Endothelial cell of umbilical vein (primary cell): ENCODE measurements around the gene SCAANT1.

Source experiments
- CTCF ChIP-seq, 2 donors: IDR thresholded peaks; 1 replicate in 1 of 2; 2 replicates in 1 of 2; pipeline ENCODE4 v1.5.1; 2011; ENCODE audit warnings: low read length in 2 of 2, mild to moderate bottlenecking in 2 of 2, moderate library complexity in 2 of 2, control low read depth in 1 of 2, inconsistent platforms in 1 of 2, low read depth in 1 of 2; ENCODE audit not compliant: insufficient read depth in 1 of 2; ENCODE audit errors: extremely low read depth in 1 of 2
- EZH2 ChIP-seq: IDR thresholded peaks from 2 replicates; pipeline ENCODE4 v1.6.1; 2012; ENCODE audit warnings: borderline replicate concordance, low read depth, mild to moderate bottlenecking, moderate library complexity, low read length, inconsistent platforms; ENCODE audit not compliant: severe bottlenecking
- FOS ChIP-seq: IDR thresholded peaks from 2 replicates; pipeline ENCODE4 v1.6.1; 2011; ENCODE audit warnings: mild to moderate bottlenecking, low read length, moderate library complexity, borderline replicate concordance; ENCODE audit not compliant: insufficient read depth
- GATA2 ChIP-seq: IDR thresholded peaks from 2 replicates; pipeline ENCODE4 v1.7.0; 2011; ENCODE audit warnings: low read depth, mild to moderate bottlenecking, moderate library complexity, mixed read lengths, low read length; ENCODE audit not compliant: insufficient read length, insufficient read depth
- JUN ChIP-seq: IDR thresholded peaks from 2 replicates; pipeline ENCODE4 v1.6.1; 2011; ENCODE audit warnings: borderline replicate concordance, low read depth; ENCODE audit not compliant: insufficient read length, insufficient read depth
- MAX ChIP-seq: IDR thresholded peaks from 2 replicates; pipeline ENCODE4 v1.6.1; 2011; ENCODE audit not compliant: insufficient read depth, insufficient read length
- MYC ChIP-seq: IDR thresholded peaks from one replicate; pipeline ENCODE4 v1.6.1; 2011; ENCODE audit warnings: mild to moderate bottlenecking, low read depth, low read length
- POLR2A ChIP-seq: IDR thresholded peaks from 2 replicates; pipeline ENCODE4 v1.6.1; 2012; ENCODE audit warnings: low read depth, mild to moderate bottlenecking, control low read depth, low read length
- POLR2AphosphoS5 ChIP-seq: IDR thresholded peaks from 2 replicates; pipeline ENCODE4 v1.6.1; 2012; ENCODE audit warnings: low read depth, mild to moderate bottlenecking, control low read depth, low read length, moderate library complexity; ENCODE audit not compliant: insufficient read depth

- TF ChIP-seq CTCF (IDR thresholded peaks at IDR 0.05; ENCODE audit: extremely low read depth in 1 of 2, insufficient read depth in 1 of 2, low read depth in 1 of 2, low read length in 2 of 2) (no peak), MYC (no peak), POLR2AphosphoS5 (no peak), EZH2 (no peak), POLR2A (no peak), MAX (no peak), JUN (no peak), GATA2 (no peak), FOS (no peak)
These were observed 9.7 kb upstream of the SCAANT1 start for GRCh38 chr3:63921741-63922482.
